ENCODE measurements around the gene BANP.
"Not testable (repeated sequence)": the region's sequence is repeated elsewhere in the genome, so short reads cannot be mapped to it uniquely, and the experiment has no call there.

BANP gene

DNA sequence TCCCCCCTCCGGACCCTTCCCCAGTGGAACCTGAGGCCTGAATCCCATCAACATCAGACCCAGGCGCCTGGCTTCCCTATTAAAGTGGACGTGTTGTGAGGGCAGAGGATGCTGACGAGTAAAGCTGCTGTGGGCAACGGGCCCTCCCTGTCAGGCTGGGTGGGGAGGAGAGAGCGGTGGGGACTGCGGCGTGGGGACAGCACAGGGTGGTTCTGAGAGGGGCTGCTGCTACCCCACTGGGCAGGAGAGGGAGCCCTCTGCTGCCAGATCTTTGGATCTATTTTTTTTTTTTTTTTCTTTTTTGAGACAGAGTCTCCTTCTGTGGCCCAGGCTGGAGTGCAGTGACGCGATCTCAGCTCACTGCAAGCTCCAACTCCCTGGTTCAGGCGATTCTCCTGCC, 20.8 kb upstream of the BANP start:
- Histone ChIP-seq H3K14ac (ENCODE audit: low read length) (no peak overlapping the region), H2BK15ac (ENCODE audit: low read length) (peak overlapping the region; percentile 47), H4K91ac (ENCODE audit: low read depth, low read length, poor library complexity) (no peak overlapping the region), H3K27ac (replicated peaks; ENCODE audit: low read length) (no peak overlapping the region), H3K79me1 (ENCODE audit: low read depth, low read length) (no peaks in the 10 kb centered on the region), H3K36me3 (replicated peaks in 1 of 2; ENCODE audit: control insufficient read depth in 2 of 2, insufficient read depth in 2 of 2, low read length in 2 of 2) (no peaks in the 10 kb centered on the region), H2AK5ac (ENCODE audit: low read depth, low read length) (peak overlapping the region; percentile 70), H4K8ac (ENCODE audit: low read depth, low read length) (no peak overlapping the region), H3K4me2 (ENCODE audit: insufficient read depth, low read length, poor library complexity, severe bottlenecking) (no peak overlapping the region), H3K18ac (ENCODE audit: low read length) (no peak overlapping the region), H2BK12ac (ENCODE audit: low read length) (no peak overlapping the region), H2AFZ (ENCODE audit: low read length) (peak overlapping the region; percentile 29), H3K27me3 (ENCODE audit: control insufficient read depth in 3 of 3, insufficient read depth in 3 of 3, low read depth in 1 of 3, low read length in 3 of 3) (peaks cover 0 to 5% (median 0%) of the 10 kb centered on the region in 3 experiments), H3K4me1 (ENCODE audit: control insufficient read depth in 2 of 2, insufficient read depth in 1 of 2, low read depth in 1 of 2, low read length in 2 of 2) (peaks cover 1 to 10% of the 10 kb centered on the region in 2 donors), H3K23ac (ENCODE audit: low read depth, low read length, poor library complexity) (no peak overlapping the region), H2BK5ac (ENCODE audit: low read length) (no peak overlapping the region), H3K9ac (ENCODE audit: low read depth, low read length, poor library complexity) (no peak overlapping the region), H2BK120ac (ENCODE audit: low read depth, low read length) (no peak overlapping the region), H3K4ac (ENCODE audit: low read length) (no peak overlapping the region), H3K9me3 (replicated peaks in 1 of 2; ENCODE audit: control insufficient read depth in 2 of 2, insufficient read depth in 1 of 2, low read depth in 1 of 2, low read length in 2 of 2) (no peaks in the 10 kb centered on the region), H3K4me3 (ENCODE audit: low read length in 2 of 2) (no peak overlapping the region)
- DNase-seq (ENCODE audit: low spot score), result no peak
- no CpG with 5 or more reads among the region's 11 CpGs for WGBS, 2 donors (ENCODE audit: extremely low coverage in 2 of 2, insufficient read length in 2 of 2, insufficient replicate concordance in 1 of 2)

DNA sequence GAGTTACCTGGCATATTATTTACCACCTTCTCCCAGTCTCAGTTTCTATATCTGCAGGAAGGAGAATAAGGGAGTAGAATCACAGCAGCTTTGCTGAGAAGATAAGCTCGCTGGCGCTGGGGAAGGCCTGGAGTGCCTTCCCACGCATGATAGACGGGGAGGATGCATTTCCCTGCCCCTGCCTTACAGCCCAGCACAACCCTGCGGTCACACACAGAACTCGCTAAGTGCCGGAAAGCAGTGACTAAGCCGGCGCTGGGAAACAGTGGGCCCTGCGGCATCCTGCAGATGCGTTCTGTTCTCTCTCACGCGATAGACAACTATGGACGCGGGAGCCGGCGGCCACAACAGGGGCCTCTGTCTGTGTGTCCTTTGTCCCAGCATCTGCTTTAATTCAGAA, 19.7 kb upstream of the BANP start:
- H3K4me3 ChIP-seq (ENCODE audit: low read length in 2 of 2), result no peak overlapping the region
- H3K9me3 ChIP-seq (replicated peaks in 1 of 2; ENCODE audit: control insufficient read depth in 2 of 2, insufficient read depth in 1 of 2, low read depth in 1 of 2, low read length in 2 of 2), result no peaks in the 10 kb centered on the region
- H4K91ac ChIP-seq (ENCODE audit: low read depth, low read length, poor library complexity), result no peak overlapping the region
- no peaks in the 10 kb centered on the region for H3K79me1 ChIP-seq (ENCODE audit: low read depth, low read length)
- no peak overlapping the region for H3K4me2 ChIP-seq (ENCODE audit: insufficient read depth, low read length, poor library complexity, severe bottlenecking)
- no peak overlapping the region for H3K14ac ChIP-seq (ENCODE audit: low read length)
- H2BK15ac ChIP-seq (ENCODE audit: low read length), result no peak overlapping the region
- no peak for DNase-seq (ENCODE audit: low spot score)
- no peak overlapping the region for H2BK5ac ChIP-seq (ENCODE audit: low read length)
- H3K18ac ChIP-seq (ENCODE audit: low read length), result no peak overlapping the region
- H2AK5ac ChIP-seq (ENCODE audit: low read depth, low read length), result no peak overlapping the region
- no CpG with 5 or more reads among the region's 17 CpGs for WGBS, 2 donors (ENCODE audit: extremely low coverage in 2 of 2, insufficient read length in 2 of 2, insufficient replicate concordance in 1 of 2)
- H4K8ac ChIP-seq (ENCODE audit: low read depth, low read length), result no peak overlapping the region
- no peak overlapping the region for H3K23ac ChIP-seq (ENCODE audit: low read depth, low read length, poor library complexity)
- H3K27me3 ChIP-seq (ENCODE audit: control insufficient read depth in 3 of 3, insufficient read depth in 3 of 3, low read depth in 1 of 3, low read length in 3 of 3), result peaks cover 0 to under 1% (median 0%) of the 10 kb centered on the region in 3 experiments
- no peak overlapping the region for H3K27ac ChIP-seq (replicated peaks; ENCODE audit: low read length)
- H3K4me1 ChIP-seq (ENCODE audit: control insufficient read depth in 2 of 2, insufficient read depth in 1 of 2, low read depth in 1 of 2, low read length in 2 of 2), result peaks cover 1 to 7% of the 10 kb centered on the region in 2 donors
- H3K9ac ChIP-seq (ENCODE audit: low read depth, low read length, poor library complexity), result no peak overlapping the region
- H3K36me3 ChIP-seq (replicated peaks in 1 of 2; ENCODE audit: control insufficient read depth in 2 of 2, insufficient read depth in 2 of 2, low read length in 2 of 2), result no peaks in the 10 kb centered on the region
- no peak overlapping the region for H3K4ac ChIP-seq (ENCODE audit: low read length)
- H2BK12ac ChIP-seq (ENCODE audit: low read length), result no peak overlapping the region
- H2AFZ ChIP-seq (ENCODE audit: low read length), result peak overlapping the region; percentile 83
- no peak overlapping the region for H2BK120ac ChIP-seq (ENCODE audit: low read depth, low read length)

DNA sequence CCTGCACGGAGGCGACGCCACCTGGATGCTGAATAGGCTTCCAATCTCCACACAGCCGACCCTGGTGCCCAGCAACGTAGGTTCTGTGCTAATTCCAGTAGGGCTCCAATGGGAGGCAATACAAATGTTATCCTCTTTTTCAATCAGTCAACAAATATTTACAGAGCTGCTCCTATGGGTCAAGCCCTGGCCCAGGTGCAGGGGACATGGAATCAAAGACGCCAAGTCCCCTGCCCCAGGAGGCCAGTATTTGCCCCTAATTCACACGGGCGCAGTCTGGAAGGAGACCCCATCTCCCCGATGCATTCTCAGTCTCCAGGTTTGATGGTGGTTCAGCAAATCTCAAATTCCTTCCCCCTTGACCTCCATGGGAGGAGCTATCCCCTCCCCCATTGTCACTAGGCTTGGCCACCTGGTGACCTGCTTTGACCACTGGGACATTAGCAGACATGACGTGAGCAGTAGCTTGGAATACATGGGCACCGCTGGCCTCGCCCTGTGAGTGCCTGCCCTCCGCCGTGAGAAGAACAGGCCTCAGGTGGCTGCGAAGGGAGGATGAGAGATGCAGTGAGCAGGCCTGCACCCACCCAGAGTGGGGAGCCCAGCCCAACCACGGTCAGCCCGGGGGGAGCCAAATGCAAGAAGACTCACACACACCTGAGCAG, 18.6 kb upstream of the BANP start:
- not testable (repeated sequence) for H2BK5ac ChIP-seq (ENCODE audit: low read length); H3K79me1 ChIP-seq (ENCODE audit: low read depth, low read length); H4K91ac ChIP-seq (ENCODE audit: low read depth, low read length, poor library complexity); H2AFZ ChIP-seq (ENCODE audit: low read length); H3K36me3 ChIP-seq (replicated peaks in 1 of 2; ENCODE audit: control insufficient read depth in 2 of 2, insufficient read depth in 2 of 2, low read length in 2 of 2); H2BK15ac ChIP-seq (ENCODE audit: low read length); H3K4me3 ChIP-seq (ENCODE audit: low read length in 2 of 2); H3K4ac ChIP-seq (ENCODE audit: low read length); H3K9me3 ChIP-seq (replicated peaks in 1 of 2; ENCODE audit: control insufficient read depth in 2 of 2, insufficient read depth in 1 of 2, low read depth in 1 of 2, low read length in 2 of 2); H3K14ac ChIP-seq (ENCODE audit: low read length); H3K23ac ChIP-seq (ENCODE audit: low read depth, low read length, poor library complexity); H3K27me3 ChIP-seq (ENCODE audit: control insufficient read depth in 3 of 3, insufficient read depth in 3 of 3, low read depth in 1 of 3, low read length in 3 of 3); H3K27ac ChIP-seq (replicated peaks; ENCODE audit: low read length); H3K4me1 ChIP-seq (ENCODE audit: control insufficient read depth in 2 of 2, insufficient read depth in 1 of 2, low read depth in 1 of 2, low read length in 2 of 2); H2BK120ac ChIP-seq (ENCODE audit: low read depth, low read length); H2AK5ac ChIP-seq (ENCODE audit: low read depth, low read length); H2BK12ac ChIP-seq (ENCODE audit: low read length); DNase-seq (ENCODE audit: low spot score); H3K9ac ChIP-seq (ENCODE audit: low read depth, low read length, poor library complexity); H4K8ac ChIP-seq (ENCODE audit: low read depth, low read length); H3K4me2 ChIP-seq (ENCODE audit: insufficient read depth, low read length, poor library complexity, severe bottlenecking)
- H3K18ac ChIP-seq (ENCODE audit: low read length), result peak overlapping the region; percentile 15
- WGBS, 2 donors (ENCODE audit: extremely low coverage in 2 of 2, insufficient read length in 2 of 2, insufficient replicate concordance in 1 of 2), result no CpG with 5 or more reads among the region's 17 CpGs

DNA sequence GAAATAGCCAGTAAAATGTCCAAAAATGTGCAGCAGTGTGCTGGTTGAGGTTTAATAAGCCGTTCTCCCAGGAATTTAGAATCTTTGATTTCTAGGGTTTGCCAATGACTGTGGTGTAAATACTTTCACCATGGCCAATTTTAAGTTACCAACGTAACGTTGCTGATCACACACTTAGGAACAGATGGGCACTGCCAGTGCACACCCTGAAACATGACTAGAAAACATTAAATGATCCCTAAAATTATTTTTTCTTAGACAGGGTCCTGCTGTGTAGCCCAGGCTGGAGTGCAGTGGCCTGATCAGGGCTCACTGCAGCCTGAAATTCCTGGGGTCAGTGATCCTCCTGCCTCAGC, 18.1 kb upstream of the BANP start:
- Histone ChIP-seq H4K91ac (ENCODE audit: low read depth, low read length, poor library complexity) (no peak overlapping the region), H3K4ac (ENCODE audit: low read length) (no peak overlapping the region), H3K27ac (replicated peaks; ENCODE audit: low read length) (no peak overlapping the region), H2BK15ac (ENCODE audit: low read length) (no peak overlapping the region), H3K9me3 (replicated peaks in 1 of 2; ENCODE audit: control insufficient read depth in 2 of 2, insufficient read depth in 1 of 2, low read depth in 1 of 2, low read length in 2 of 2) (no peaks in the 10 kb centered on the region), H3K4me3 (ENCODE audit: low read length in 2 of 2) (no peak overlapping the region), H3K23ac (ENCODE audit: low read depth, low read length, poor library complexity) (no peak overlapping the region), H3K36me3 (replicated peaks in 1 of 2; ENCODE audit: control insufficient read depth in 2 of 2, insufficient read depth in 2 of 2, low read length in 2 of 2) (no peaks in the 10 kb centered on the region), H3K4me2 (ENCODE audit: insufficient read depth, low read length, poor library complexity, severe bottlenecking) (no peak overlapping the region), H3K9ac (ENCODE audit: low read depth, low read length, poor library complexity) (no peak overlapping the region), H3K4me1 (ENCODE audit: control insufficient read depth in 2 of 2, insufficient read depth in 1 of 2, low read depth in 1 of 2, low read length in 2 of 2) (peaks cover 1 to 7% of the 10 kb centered on the region in 2 donors), H3K14ac (ENCODE audit: low read length) (no peak overlapping the region), H2BK120ac (ENCODE audit: low read depth, low read length) (no peak overlapping the region), H2BK12ac (ENCODE audit: low read length) (no peak overlapping the region), H3K27me3 (ENCODE audit: control insufficient read depth in 3 of 3, insufficient read depth in 3 of 3, low read depth in 1 of 3, low read length in 3 of 3) (no peaks in the 10 kb centered on the region), H4K8ac (ENCODE audit: low read depth, low read length) (no peak overlapping the region), H2AK5ac (ENCODE audit: low read depth, low read length) (no peak overlapping the region), H3K79me1 (ENCODE audit: low read depth, low read length) (no peaks in the 10 kb centered on the region), H2AFZ (ENCODE audit: low read length) (no peak overlapping the region), H3K18ac (ENCODE audit: low read length) (no peak overlapping the region), H2BK5ac (ENCODE audit: low read length) (no peak overlapping the region)
- no CpG with 5 or more reads among the region's 3 CpGs for WGBS, 2 donors (ENCODE audit: extremely low coverage in 2 of 2, insufficient read length in 2 of 2, insufficient replicate concordance in 1 of 2)
- no peak for DNase-seq (ENCODE audit: low spot score)

Measured in neuronal stem cell (in vitro differentiated cells).